ENCODE results near the gene AATK. TPM values are rescaled to one million over a fixed set of nuclear protein-coding genes. Genes with fewer than 3 reads are reported as not detected.

The AATK gene
- total and polyA plus RNA-seq, 10 donors = 2.5 to 69.5 (median 20.1) TPM

DNA sequence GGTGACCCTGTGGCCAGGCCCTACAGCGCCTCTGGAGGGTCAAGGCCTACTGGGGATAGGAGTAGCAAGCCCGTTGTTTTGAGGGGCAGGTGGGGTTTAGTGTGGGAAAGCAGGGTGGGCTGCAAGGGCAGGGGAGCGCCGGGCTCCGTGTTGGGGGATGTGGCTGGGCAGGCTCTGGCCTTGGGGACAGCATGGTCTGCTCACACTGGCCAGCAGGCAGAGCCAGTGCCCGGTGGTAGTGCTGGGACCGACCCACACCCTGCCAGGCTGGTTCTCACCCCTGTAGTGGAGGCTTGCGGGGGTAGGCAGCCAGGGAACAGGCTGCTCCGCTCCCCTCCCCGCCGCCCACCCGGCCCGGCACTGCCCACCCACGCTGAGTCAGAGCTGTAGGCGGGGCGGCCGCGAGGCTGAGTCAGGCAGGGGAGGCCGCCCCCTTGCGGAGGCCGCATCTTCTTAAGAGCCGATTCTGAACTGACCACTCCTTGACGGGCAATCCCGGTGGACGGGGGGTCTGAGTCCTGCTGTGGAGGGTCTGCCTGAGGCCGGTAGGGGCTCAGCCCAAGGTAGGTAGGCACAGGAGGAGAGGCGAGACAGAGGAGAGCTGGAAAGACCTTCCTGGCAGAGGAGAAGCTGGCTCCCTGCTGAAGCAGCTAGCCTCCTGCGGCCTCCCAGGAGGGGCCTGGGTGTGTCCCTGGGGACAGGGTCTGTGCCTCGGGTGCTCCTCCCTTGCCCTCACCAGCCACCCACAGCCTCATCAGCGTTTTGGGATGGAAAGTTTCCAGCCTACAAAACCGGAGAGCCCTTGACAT lies 68.7 kb downstream of the AATK start:
- H3K27me3 ChIP-seq (replicated peaks in 1 of 7) = peaks cover 0 to 31% (median 0%) of the 10 kb centered on the region in 7 donors
- H3K4me1 ChIP-seq = peaks cover 12 to 63% (median 35%) of the 10 kb centered on the region in 6 donors
- intact Hi-C loops (cut with DNase I; ENCODE audit: low total_unique reads) = loop anchor here (10.0 kb wide), 2 partner anchors 73 to 103 kb away; partner anchors contain the start of gene CHMP6
- TF ChIP-seq, protein P1, sequence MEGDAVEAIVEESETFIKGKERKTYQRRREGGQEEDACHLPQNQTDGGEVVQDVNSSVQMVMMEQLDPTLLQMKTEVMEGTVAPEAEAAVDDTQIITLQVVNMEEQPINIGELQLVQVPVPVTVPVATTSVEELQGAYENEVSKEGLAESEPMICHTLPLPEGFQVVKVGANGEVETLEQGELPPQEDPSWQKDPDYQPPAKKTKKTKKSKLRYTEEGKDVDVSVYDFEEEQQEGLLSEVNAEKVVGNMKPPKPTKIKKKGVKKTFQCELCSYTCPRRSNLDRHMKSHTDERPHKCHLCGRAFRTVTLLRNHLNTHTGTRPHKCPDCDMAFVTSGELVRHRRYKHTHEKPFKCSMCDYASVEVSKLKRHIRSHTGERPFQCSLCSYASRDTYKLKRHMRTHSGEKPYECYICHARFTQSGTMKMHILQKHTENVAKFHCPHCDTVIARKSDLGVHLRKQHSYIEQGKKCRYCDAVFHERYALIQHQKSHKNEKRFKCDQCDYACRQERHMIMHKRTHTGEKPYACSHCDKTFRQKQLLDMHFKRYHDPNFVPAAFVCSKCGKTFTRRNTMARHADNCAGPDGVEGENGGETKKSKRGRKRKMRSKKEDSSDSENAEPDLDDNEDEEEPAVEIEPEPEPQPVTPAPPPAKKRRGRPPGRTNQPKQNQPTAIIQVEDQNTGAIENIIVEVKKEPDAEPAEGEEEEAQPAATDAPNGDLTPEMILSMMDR (IDR thresholded peaks at IDR 0.05 in 8 of 11, conservative IDR thresholded peaks at IDR 0.05 in 3 of 11) = peak in 10 of 11 experiments; percentile 23 to 68 (median 59)
- TF ChIP-seq POLR2AphosphoS5 (IDR thresholded peaks at IDR 0.05) (peak in 2 of 3 donors; percentile 17 to 67), POLR2A (IDR thresholded peaks at IDR 0.05) (no peak)
- 25 to 35% (median 31%) methylated on average over 7 to 31 of the region's 31 CpGs for WGBS, 5 donors
- no peak for DNase-seq
- peak overlapping the region in 2 of 8 donors; percentile 29 to 42 for H3K4me3 ChIP-seq
- no peaks in the 10 kb centered on the region for H3K9me3 ChIP-seq
- H3K36me3 ChIP-seq = peaks cover 0 to 15% (median 1%) of the 10 kb centered on the region in 6 donors
- H3K27ac ChIP-seq = peak overlapping the region in 4 of 8 donors; percentile 10 to 63 (median 33)

DNA sequence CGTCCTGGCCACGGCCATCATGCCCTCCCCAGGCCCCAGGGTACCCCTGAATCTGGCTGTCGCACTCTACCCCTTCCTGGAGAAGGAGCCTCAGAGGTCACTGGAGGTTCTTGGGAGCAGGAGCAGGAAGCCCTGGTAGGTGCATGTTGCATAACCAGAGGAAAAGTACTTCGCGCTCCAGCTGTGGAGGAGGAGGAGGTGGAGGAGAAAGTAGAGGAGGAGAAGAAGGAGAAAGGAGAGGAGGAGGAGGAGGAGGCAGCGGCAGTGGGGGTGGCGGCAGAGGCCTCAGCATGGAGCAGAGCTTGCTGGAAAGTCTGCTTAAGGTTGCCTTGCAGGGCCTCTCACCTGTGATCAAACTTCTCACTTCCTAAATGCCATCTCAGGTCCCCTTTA lies 69.3 kb downstream of the AATK start:
- H3K9me3 ChIP-seq = no peaks in the 10 kb centered on the region
- peaks cover 0 to 15% (median 1%) of the 10 kb centered on the region in 6 donors for H3K36me3 ChIP-seq
- WGBS, 5 donors = 79 to 90% (median 87%) methylated on average over 7 of the region's 7 CpGs
- peaks cover 0 to 31% (median 0%) of the 10 kb centered on the region in 7 donors for H3K27me3 ChIP-seq (replicated peaks in 1 of 7)
- peak overlapping the region in 3 of 8 donors; percentile 10 to 63 (median 36) for H3K27ac ChIP-seq
- no peak for DNase-seq
- peaks cover 11 to 57% (median 29%) of the 10 kb centered on the region in 6 donors for H3K4me1 ChIP-seq
- no peak overlapping the region for H3K4me3 ChIP-seq
- intact Hi-C loops (cut with DNase I; ENCODE audit: low total_unique reads) = loop anchor here (10.0 kb wide), 2 partner anchors 72 to 102 kb away; partner anchors contain the start of gene CHMP6
- TF ChIP-seq POLR2AphosphoS5 (IDR thresholded peaks at IDR 0.05) (no peak), POLR2A (IDR thresholded peaks at IDR 0.05) (no peak)
- TF ChIP-seq, protein P1 (IDR thresholded peaks at IDR 0.05 in 8 of 11, conservative IDR thresholded peaks at IDR 0.05 in 3 of 11) = no peak

DNA sequence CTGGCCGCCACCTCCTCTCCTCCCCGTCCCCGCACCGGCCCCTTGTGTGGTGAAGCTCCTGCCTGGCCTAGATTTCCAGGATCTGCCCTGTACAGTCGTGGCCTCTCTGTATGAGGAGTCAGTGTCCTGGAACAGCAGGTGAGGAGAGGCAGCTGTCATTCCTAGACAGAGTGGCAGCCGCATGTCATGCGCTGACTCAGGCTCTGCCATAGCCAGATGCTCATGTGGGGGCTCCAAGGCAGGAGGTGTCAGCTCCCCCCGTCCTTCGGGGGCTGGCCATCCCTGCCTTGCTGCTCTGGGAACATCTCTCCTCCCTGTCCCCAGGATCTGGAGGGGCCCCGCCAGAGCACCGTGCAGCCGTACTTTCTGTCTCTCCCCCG lies 70.6 kb downstream of the AATK start:
- H3K36me3 ChIP-seq = peaks cover 0 to 6% (median under 1%) of the 10 kb centered on the region in 6 donors
- intact Hi-C loops (cut with DNase I; ENCODE audit: low total_unique reads) = loop anchor here (10.0 kb wide), 2 partner anchors 71 to 101 kb away; partner anchors contain the start of gene CHMP6
- peak overlapping the region in 1 of 8 donors; percentile 11 for H3K4me3 ChIP-seq
- peaks cover 9 to 54% (median 28%) of the 10 kb centered on the region in 6 donors for H3K4me1 ChIP-seq
- no peaks in the 10 kb centered on the region for H3K9me3 ChIP-seq
- peaks cover 0 to 31% (median 0%) of the 10 kb centered on the region in 7 donors for H3K27me3 ChIP-seq (replicated peaks in 1 of 7)
- peak overlapping the region in 4 of 8 donors; percentile 20 to 34 (median 26) for H3K27ac ChIP-seq
- WGBS, 5 donors = 47 to 76% (median 56%) methylated on average over 11 to 13 of the region's 13 CpGs
- no peak for DNase-seq
- TF ChIP-seq POLR2A (IDR thresholded peaks at IDR 0.05) = no peak
- TF ChIP-seq, protein P1 (IDR thresholded peaks at IDR 0.05 in 8 of 11, conservative IDR thresholded peaks at IDR 0.05 in 3 of 11) = no peak
- TF ChIP-seq POLR2AphosphoS5 (IDR thresholded peaks at IDR 0.05) = no peak
